ENCODE measurements around the gene SLC25A6.
"Not testable (repeated sequence)": the region's sequence is repeated elsewhere in the genome, so short reads cannot be mapped to it uniquely, and the experiment has no call there.

Gene SLC25A6

GRCh38 chrX:1412551-1413161 is 20.7 kb upstream of the SLC25A6 start:
- no peak for DNase-seq

GRCh38 chrX:1411326-1411725 is 19.4 kb upstream of the SLC25A6 start:
- no peak for DNase-seq

GRCh38 chrX:1407035-1407434 is 15.1 kb upstream of the SLC25A6 start:
- no peak for DNase-seq

GRCh38 chrX:1405769-1406168 is 13.9 kb upstream of the SLC25A6 start:
- DNase-seq: not testable (repeated sequence)

GRCh38 chrX:1403867-1404266 is 12.0 kb upstream of the SLC25A6 start:
- DNase-seq: not testable (repeated sequence)

- no peak for DNase-seq
Observed at GRCh38 chrX:1403228-1403627, 11.3 kb upstream of the SLC25A6 start.

- DNase-seq: no peak
Observed at GRCh38 chrX:1401611-1402430, 9.9 kb upstream of the SLC25A6 start.

- no peak for DNase-seq
Observed at GRCh38 chrX:1400742-1401471, 9.0 kb upstream of the SLC25A6 start.

GRCh38 chrX:1400049-1400448 is 8.1 kb upstream of the SLC25A6 start:
- DNase-seq: no peak

GRCh38 chrX:1398431-1399340 is 6.8 kb upstream of the SLC25A6 start:
- DNase-seq: no peak

GRCh38 chrX:1397441-1398270 is 5.7 kb upstream of the SLC25A6 start:
- no peak for DNase-seq

- DNase-seq: no peak
Observed at GRCh38 chrX:1397001-1397400, 5.1 kb upstream of the SLC25A6 start.

- no peak for DNase-seq
Observed at GRCh38 chrX:1395646-1396216, 3.8 kb upstream of the SLC25A6 start.

GRCh38 chrX:1394731-1395501 is 3.0 kb upstream of the SLC25A6 start:
- DNase-seq: no peak

- no peak for DNase-seq
Observed at GRCh38 chrX:1393871-1394615, 2.1 kb upstream of the SLC25A6 start.

GRCh38 chrX:1392376-1393068 is 609 bp upstream of the SLC25A6 start:
- DNase-seq: no peak

- no peak for DNase-seq
Observed at GRCh38 chrX:1391370-1391706, 575 bp downstream of the SLC25A6 start.

- DNase-seq: no peak
Observed at GRCh38 chrX:1390621-1391369, 1.1 kb downstream of the SLC25A6 start.

- no peak for DNase-seq
Observed at GRCh38 chrX:1389993-1390285, 2.0 kb downstream of the SLC25A6 start.
